Nucleus accumbens (tissue), 56 donors: ENCODE data around the gene FAM161B.
A peak's percentile ranks its signal among the peaks of the same experiment; 100 is the strongest.
"Not testable (repeated sequence)": the region's sequence is repeated elsewhere in the genome, so short reads cannot be mapped to it uniquely, and the experiment has no call there.

Experiments
- DNase-seq, 56 donors: peaks; one replicate each; lab custom pipeline; 2025; lab: John Stamatoyannopoulos, UW

The FAM161B gene, protein sequence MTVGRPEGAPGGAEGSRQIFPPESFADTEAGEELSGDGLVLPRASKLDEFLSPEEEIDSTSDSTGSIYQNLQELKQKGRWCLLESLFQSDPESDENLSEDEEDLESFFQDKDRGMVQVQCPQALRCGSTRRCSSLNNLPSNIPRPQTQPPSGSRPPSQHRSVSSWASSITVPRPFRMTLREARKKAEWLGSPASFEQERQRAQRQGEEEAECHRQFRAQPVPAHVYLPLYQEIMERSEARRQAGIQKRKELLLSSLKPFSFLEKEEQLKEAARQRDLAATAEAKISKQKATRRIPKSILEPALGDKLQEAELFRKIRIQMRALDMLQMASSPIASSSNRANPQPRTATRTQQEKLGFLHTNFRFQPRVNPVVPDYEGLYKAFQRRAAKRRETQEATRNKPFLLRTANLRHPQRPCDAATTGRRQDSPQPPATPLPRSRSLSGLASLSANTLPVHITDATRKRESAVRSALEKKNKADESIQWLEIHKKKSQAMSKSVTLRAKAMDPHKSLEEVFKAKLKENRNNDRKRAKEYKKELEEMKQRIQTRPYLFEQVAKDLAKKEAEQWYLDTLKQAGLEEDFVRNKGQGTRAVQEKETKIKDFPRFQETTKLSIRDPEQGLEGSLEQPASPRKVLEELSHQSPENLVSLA

DNA sequence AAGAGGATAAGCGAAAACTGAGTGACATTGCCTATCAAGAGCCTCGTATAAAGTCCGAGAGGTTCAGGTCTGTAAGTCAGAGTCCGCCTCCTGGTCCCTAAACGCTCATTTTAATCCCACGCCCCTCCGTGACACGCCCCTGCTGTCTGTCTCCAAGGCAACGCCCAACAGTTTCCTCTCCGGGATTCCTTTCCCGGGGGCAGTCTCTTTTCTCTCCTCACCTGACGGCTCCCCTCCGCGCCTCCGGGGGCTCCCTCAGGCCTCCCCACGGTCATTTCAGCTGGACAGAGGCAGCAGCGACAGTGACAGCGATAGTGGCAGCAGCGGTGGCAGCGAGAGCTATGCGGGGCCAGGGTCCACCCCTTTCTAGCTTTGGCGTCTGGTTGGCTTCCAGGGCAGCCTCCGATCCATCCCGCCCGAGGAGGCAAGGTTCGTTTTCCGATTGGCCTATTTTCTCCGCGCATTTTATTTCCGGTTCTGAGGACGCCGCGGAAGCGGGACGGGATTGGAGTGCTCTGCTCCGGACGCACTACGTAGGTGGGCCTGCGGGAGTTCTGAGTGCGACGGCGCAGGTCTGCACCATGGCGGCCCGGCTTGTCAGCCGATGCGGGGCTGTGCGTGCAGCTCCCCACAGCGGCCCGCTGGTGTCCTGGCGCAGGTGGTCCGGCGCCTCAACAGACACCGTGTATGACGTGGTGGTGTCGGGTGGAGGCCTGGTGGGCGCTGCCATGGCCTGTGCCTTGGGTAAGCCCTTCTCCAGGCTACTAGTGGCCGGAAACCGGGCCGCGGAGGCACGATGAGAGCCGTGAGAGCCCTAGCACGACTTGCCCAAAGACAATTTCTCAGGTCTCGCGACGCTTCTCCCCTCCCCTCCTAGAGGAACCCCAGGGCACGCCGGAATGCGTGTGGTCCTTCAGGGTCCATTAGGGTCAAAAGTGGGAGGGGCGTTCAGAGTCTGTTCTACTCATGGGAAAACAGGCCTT is at the start of gene FAM161B, which contains the start of gene COQ6:
Gene FAM161B, minus strand, starts transcription at position 343 of the 983 bp plus-strand sequence. Its CDS starts 68 bp downstream, at position 275.
Gene COQ6, plus strand, starts transcription at position 551 of the 983 bp plus-strand sequence. Its CDS starts 31 bp downstream, at position 582.
- DNase-seq = peak; percentile 70 to 98 (median 92)

DNA sequence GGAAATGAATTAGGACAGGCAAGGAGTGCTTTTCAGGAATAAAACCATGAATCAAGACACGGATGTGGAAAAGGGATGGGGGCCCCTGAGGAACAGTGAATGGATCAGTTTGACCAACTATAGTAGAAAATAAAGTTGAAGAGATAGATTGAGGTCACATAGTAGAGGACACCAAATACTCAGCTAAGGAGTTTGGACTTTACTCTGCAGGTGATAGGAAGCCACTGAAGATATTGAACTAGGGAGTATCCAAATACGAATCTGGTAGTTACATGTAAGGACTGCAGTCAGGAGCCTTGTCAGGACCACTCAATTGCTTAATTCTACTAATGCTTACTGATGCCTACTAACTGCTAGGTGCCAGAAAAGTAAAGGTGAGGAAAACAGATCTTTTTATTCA is 48.8 kb upstream of the FAM161B start:
- no peak for DNase-seq

DNA sequence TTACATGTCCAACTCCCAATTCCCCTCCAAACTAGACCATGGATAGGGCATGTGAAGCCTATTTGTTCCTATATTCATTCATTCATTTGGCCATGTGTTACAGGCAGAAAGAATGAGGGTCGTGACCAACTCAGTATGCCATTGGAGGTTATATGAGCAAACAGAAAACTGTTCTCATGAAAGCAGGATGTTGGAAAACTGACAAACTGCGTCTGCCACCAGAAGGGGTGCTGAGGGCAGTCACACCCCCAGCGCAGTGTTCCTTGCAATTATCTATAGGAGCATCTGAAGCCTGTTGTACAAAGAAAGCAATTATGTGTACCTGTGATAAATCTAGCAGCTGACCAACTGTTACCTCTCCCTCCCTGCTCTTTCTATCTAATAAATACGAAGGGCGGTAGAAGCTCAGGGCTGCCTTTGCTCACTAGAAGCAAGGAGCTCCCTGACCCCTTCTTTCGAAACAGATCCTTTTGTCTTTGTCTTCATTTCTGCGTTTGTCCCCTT is 48.1 kb upstream of the FAM161B start:
- no peak for DNase-seq

DNA sequence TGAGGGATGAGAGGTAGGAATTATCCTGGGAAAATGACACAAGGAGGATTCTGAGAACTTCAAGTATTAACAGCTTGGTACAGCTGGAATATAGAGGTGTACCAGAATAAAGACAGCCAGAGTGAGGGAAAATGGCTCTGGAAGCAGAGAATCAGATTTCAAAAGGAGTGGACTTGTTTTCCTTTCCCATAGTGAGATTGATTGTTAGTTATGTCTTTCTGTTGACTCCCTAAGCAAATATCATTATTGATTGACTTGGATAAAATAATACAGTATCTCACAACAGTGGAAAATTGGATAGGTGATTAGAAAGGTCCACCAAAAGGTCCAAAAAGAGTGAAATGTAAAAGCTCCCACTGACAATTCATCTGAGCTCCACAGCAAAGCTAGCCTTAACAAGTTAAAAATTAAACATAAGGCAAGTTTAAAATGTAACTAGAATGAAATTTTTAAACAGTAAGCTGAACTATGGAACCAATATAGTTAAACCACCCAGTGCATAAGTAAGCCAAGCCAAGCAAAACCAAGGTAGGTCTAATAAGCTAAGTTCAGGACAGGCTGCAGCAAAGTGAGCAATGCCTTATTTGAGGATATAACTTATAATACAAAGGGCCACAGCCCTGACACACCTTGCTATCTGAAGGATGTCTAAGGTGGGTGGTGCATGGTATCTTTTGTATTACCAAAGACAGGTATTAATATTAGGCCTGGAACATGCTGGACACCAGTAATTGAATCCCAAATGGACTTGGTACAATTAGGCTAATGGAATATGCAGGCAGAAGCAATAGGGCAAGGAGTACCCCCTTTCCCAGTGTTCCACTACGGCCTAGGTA is 47.4 kb upstream of the FAM161B start:
- no peak for DNase-seq

DNA sequence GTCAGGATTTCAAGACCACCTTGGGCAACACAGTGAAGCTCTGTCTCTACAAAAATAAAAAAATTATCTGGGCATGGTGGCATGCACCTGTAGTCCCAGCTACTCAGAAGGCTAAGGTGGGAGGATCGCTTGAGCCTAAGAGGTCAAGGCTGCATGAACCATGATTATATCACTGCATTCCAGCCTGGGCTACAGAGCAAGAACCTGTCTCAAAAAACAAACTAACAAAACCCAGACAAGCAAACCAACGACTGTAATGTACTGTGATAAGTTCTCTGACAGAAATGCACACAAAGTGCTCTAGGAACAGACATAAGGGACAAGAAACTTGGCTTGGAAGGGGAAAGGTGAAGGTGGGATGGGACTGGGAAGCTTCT is 46.8 kb upstream of the FAM161B start:
- no peak for DNase-seq

DNA sequence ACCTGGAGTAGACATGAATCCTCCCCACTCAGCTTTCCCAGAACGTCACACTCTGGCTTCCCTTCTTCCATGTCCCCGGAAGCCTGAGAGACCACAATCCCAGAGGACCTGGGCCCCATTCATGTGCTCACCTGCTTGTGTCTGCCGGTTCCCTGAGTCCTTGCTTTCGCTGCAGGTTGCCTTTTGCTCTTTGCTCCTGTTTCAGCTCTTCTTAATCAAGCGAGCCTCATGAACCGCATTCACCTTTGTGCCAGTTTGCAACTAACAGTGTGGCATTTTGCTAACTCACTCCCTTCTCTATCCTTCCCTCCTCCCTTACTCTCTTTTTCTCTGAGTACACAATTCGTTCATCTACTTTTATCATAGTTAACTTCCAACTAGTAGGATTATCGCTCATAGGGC is 46.1 kb upstream of the FAM161B start:
- no peak for DNase-seq

DNA sequence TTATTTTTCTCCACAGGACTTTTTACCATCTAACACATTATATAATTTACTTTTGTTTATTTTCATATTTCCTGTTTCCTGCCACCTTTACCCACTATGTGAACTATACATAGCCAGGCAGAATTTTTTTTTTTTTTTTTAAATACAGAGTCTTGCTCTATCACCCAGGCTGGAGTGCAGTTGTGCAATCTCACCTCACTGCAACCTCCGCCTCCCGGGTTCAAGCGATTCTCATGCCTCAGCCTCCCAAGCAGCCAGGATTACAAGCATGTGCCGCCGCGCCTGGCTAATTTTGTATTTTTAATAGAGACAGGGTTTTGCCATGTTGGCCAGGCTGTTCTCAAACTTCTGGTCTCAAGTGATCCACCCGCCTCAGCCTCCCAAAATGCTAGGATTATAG is 45.0 kb upstream of the FAM161B start:
- DNase-seq = not testable (repeated sequence)

DNA sequence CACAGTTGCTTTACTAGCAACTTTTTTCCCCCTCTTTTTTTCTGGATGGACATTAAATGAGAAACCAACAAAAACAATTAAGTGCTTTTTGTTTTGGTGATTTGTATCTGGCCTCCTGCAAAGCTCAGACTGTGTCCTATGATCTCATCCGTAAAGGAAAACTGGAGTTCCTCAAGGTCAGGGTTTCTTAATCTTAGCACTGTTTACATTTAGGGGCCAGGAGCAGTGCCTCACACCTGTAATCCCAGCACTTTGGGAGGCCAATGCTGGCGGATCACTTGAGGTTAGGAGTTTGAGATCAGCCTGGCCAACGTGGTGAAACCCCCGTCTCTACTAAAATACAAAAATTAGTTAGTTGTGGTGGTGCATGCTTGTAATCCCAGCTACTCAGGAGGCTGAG is 41.2 kb upstream of the FAM161B start:
- DNase-seq = no peak

DNA sequence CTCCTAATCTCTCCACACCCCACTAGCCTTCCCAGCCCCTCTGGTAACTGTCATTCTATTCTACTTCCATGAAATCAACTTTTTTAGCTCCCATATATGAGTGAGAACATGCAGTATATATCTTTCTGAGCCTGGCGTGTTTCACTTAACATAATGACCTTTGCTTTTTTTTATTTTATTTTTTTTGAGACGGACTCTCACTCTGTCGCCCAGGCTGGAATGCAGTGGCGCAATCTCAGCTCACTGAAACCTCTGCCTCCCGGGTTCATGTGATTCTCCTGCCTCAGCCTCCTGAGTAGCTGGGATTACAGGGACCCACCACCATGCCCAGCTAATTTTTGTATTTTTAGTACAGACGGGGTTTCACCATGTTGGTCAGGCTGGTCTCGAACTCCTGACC is 38.8 kb upstream of the FAM161B start:
- not testable (repeated sequence) for DNase-seq

DNA sequence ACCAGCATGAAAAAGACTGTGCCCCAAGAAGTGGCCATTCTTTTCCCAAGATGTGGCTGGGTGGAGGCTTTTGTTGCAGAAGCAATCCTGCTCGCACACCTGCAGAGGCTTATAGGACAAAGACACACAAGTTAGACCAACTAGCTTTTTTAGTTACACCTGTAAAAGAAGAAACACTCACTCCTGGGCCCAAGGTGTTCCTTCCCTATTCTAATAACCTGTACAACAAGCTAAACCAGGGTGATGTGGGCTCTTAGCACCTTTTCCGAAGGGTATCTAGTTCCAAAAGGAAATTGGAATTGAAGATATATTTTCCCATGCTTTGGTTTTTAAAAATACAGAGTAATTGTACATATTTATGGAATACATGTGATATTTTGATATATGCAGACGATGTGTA is 38.2 kb upstream of the FAM161B start:
- DNase-seq = no peak

DNA sequence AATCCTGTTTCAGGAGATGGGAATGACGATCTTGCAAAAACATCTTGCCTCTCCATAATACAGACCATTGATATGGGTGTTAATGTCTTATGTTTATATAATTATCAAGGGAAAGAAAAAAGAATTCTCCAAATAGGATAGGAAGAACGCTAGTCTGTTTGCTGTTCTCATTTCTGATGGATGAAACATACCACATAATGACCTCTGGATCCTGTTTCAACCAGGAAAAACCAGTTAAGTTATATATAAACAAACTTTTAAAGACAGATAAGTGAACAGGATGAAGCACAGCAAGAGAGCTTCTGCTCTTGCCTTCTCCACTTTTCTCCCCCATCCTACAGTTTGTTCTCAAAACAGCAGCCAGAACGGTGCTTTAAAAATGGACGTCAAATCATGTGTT is 28.0 kb upstream of the FAM161B start:
- DNase-seq = no peak

DNA sequence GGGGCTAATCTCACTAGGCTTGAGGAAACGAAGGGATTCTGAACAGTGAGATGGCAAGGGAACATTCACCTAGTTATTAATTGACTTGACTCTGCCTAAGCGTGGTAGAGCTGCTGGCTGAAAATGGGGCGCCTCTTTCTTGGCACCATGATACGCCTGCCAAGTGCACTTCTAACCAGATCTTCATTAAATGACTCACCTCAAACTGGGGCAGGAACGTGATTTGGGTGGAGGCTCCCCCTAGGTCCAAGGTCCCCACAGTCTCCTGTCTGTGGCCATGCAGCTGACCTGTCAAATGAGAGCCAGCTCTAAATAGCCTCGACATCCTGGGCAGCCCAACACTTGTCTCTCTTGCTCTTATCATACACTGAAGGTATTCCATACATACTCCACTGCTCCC is 26.2 kb upstream of the FAM161B start:
- DNase-seq = no peak

DNA sequence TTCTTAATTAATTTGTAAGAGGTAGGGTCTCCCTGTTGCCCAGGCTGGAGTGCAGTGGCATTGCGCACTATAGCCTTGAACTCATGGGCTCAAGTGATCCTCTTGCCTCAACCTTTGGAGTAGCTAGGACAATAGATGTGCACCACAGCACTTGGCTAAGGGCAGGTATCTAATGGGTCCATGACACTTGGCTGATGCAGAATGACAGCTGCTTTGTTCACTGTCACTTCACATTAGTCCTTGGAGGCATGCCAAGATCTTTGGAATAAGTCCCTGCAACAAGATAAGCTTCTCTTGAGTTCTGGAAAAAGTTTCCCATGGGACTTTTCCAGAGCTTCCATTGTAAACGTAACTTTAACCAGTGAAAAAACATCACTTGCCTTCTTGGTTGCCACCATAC is 23.6 kb upstream of the FAM161B start:
- no peak for DNase-seq

DNA sequence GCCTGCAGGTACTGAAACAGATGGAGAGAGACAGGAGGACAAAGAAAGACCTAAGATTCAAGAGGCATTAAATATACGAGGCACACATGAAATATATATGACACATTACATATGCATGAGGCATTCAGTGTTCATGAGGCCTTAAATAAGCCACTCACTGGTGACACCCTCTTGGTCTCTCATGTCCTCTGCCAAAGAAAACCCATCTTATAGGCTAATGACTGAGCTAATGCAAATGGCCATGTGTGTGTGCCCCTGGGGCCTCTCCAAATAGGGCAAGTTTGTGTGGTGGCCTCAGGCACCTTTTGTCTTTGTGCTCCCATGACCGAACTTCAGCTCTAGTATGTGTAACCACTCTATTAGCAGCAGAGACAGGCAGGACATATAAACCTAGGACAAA is 19.0 kb upstream of the FAM161B start:
- no peak for DNase-seq

DNA sequence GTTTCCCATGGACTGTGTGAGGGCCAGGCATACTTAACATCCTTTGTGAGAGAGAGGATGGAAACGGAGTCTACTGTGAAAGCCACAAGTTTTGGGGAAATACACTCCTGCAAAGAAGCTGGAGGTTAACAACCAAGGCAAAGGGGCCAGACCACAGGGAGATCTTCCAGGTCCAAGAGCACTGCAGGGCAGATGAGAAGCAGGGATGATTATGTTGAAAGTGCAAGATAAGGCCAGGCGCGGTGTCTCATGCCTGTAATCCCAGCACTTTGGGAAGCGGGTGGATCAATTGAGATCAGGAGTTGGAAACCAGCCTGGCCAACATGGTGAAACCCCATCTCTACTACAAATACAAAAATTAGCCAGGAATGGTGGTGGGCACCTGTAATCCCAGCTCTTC is 15.3 kb upstream of the FAM161B start:
- no peak for DNase-seq

DNA sequence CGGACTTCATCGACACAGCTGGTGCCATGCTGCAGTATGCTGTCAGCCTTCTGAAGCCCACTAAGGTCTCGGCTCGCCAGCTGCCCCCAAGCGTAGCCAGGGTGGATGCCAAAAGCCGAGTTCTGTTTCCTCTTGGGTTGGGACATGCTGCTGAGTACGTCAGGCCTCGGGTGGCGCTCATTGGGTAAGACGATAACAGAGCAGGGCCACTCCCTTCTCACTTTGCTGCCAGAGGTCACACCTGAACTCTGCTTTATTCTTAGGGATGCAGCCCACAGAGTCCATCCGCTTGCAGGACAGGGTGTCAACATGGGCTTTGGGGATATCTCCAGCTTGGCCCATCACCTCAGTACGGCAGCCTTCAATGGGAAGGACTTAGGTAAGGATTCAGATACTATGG is 11.3 kb upstream of the FAM161B start:
- DNase-seq = no peak

DNA sequence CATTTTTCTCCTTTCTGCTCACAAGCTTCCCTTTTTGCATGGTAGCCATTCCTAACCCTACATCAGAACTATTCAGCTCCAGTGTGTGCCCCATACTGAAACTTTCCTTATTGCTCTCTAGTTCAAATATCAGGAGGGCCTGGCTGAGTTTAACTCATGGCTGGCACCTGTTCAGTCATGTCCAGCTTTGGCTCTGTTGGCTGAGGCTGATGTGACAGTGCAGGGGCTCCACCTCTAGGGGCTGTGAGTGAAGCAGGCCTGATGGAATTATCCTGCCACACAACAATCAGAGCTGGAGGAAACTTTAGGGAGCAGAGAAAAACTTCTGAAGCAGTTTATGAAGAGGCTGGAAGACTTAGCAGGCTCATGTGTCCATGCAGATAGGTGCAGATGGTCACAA is 8.7 kb upstream of the FAM161B start:
- no peak for DNase-seq

DNA sequence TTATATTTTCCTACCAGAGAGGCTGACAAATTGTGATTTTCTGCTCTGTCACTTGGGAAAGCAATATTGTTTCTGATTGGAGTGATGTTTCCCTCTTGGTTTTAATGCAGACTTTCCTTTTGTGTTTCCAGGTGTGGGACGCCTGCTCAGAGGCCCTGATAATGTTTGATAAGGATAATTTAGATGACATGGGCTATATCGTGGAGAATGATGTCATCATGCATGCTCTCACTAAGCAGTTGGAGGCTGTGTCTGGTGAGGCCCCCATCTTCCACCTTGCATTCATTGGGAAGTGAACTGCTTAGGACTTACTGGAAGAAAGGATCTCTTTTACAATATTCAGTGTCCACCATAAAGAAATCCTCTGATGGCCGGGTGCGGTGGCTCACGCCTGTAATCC is 5.8 kb upstream of the FAM161B start:
- no peak for DNase-seq

DNA sequence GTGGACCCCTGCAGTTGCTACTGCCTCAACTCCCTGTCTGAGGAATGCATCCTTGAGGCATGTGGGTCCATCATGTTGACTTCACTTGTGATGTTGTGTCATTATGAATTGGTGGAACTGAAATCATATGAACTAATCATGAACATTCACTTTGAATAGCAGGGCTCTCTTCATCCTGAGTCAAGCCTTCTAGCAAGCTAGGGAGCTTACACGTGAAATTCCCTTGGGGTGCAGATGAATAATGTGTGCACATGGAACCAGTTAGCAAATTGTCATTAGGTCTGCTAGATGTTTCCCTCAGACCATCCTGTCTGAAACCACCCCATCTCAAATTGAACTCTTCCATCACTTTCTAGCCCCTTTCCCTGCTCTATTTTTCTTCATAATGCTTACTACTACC is 3.8 kb upstream of the FAM161B start:
- no peak for DNase-seq

DNA sequence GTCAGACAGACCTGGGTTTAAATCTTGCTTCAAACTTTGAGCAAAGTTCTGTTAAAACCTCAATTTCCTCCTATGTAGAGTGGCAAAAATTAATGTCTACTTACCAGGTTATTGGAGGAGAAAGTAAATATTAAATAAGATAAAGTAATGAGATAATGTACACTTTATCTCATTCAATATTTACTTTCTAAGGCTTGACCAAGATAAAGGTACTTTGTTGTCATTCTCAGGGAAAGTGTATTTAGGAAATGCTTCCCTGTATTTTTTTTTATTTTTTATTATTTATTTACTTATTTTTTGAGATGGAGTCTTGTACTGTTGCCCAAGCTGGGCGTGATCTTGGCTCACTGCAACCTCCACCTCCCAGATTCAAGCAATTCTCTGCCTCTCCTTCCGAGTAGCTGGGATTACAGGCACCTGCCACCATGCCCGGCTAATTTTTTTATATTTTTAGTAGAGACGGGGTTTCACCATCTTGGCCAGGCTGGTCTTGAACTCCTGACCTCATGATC is 4.7 kb downstream of the FAM161B start:
- no peak for DNase-seq
